ENCODE results near the gene FBXL7.

Gene FBXL7

DNA sequence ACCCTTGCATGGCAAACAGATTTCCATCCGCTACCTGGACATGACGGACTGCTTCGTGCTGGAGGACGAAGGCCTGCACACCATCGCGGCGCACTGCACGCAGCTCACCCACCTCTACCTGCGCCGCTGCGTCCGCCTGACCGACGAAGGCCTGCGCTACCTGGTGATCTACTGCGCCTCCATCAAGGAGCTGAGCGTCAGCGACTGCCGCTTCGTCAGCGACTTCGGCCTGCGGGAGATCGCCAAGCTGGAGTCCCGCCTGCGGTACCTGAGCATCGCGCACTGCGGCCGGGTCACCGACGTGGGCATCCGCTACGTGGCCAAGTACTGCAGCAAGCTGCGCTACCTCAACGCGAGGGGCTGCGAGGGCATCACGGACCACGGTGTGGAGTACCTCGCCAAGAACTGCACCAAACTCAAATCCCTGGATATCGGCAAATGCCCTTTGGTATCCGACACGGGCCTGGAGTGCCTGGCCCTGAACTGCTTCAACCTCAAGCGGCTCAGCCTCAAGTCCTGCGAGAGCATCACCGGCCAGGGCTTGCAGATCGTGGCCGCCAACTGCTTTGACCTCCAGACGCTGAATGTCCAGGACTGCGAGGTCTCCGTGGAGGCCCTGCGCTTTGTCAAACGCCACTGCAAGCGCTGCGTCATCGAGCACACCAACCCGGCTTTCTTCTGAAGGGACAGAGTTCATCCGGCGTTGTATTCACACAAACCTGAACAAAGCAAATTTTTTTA lies 436.7 kb downstream of the FBXL7 start:
- Histone ChIP-seq H3K4me2 (ENCODE audit: low read length) (no peak overlapping the region), H3K27me3 (ENCODE audit: insufficient read depth, low read length) (no peaks in the 10 kb centered on the region), H3K4me3 (ENCODE audit: low read depth, low read length, poor library complexity, severe bottlenecking) (no peak overlapping the region), H3F3A (ENCODE audit: insufficient read depth, low read length) (no peaks in the 10 kb centered on the region), H3K9me3 (ENCODE audit: low read length) (no peaks in the 10 kb centered on the region), H3K9me2 (ENCODE audit: low read depth, low read length) (no peaks in the 10 kb centered on the region), H3K36me3 (ENCODE audit: insufficient read depth, low read length) (no peaks in the 10 kb centered on the region), H4K20me1 (ENCODE audit: insufficient read depth, low read length) (no peaks in the 10 kb centered on the region), H2AFZ (ENCODE audit: low read length) (no peak overlapping the region), H3K27ac (ENCODE audit: low read depth, low read length, poor library complexity, severe bottlenecking) (no peak overlapping the region), H3K9ac (ENCODE audit: low read length) (no peak overlapping the region), H3K79me2 (ENCODE audit: insufficient read depth, low read length) (no peaks in the 10 kb centered on the region), H3K4me1 (ENCODE audit: insufficient read depth, low read length, severe bottlenecking) (no peaks in the 10 kb centered on the region)
- TF ChIP-seq, protein P1, sequence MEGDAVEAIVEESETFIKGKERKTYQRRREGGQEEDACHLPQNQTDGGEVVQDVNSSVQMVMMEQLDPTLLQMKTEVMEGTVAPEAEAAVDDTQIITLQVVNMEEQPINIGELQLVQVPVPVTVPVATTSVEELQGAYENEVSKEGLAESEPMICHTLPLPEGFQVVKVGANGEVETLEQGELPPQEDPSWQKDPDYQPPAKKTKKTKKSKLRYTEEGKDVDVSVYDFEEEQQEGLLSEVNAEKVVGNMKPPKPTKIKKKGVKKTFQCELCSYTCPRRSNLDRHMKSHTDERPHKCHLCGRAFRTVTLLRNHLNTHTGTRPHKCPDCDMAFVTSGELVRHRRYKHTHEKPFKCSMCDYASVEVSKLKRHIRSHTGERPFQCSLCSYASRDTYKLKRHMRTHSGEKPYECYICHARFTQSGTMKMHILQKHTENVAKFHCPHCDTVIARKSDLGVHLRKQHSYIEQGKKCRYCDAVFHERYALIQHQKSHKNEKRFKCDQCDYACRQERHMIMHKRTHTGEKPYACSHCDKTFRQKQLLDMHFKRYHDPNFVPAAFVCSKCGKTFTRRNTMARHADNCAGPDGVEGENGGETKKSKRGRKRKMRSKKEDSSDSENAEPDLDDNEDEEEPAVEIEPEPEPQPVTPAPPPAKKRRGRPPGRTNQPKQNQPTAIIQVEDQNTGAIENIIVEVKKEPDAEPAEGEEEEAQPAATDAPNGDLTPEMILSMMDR (IDR thresholded peaks at IDR 0.05; ENCODE audit: low read length): no peak
- TF ChIP-seq EZH2 (IDR thresholded peaks at IDR 0.05; ENCODE audit: borderline replicate concordance, low read length): no peak

DNA sequence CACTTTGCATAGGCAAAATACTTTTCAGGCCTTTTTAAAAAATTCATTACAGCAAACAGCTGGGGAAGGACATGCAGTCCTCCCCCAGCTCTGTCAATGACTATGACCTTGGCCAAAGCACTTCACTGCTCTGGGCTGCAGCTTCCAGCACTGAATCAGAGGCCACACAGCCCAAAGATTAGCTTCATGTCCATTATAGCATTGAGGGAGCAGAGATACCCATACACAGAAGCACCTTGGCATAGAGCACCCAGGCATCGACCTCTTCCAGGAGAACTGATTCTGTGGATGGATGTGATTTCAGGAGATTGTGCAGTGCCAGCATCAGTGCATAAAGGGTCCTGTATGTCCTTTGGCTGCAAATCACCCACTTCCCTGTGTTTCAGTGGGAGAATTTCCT lies 437.7 kb downstream of the FBXL7 start:
- no peak overlapping the region for H3K27ac ChIP-seq (ENCODE audit: low read depth, low read length, poor library complexity, severe bottlenecking)

DNA sequence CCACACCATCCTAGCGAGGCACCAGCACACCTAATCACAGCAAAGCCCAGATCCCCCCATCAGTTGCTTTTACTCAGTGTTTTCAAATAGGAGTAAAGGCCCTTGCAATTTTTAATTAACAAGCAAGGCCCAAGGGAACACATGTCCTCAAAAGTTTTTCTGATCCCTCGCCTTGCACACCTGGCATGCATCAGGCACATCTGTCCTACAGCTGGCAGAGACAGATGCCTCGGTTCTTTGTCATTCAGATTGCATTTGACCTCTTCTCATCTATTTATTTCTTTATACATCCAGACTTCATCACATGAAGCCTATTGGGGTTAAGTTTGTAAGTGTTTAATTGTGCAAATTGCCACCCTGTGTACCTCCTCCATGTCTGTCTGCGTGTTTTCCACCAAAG lies 438.2 kb downstream of the FBXL7 start:
- no peaks in the 10 kb centered on the region for H3K36me3 ChIP-seq (ENCODE audit: insufficient read depth, low read length)
- no peaks in the 10 kb centered on the region for H3K9me3 ChIP-seq (ENCODE audit: low read length)
- no peaks in the 10 kb centered on the region for H3F3A ChIP-seq (ENCODE audit: insufficient read depth, low read length)
- H3K27ac ChIP-seq (ENCODE audit: low read depth, low read length, poor library complexity, severe bottlenecking): no peak overlapping the region
- no peaks in the 10 kb centered on the region for H3K27me3 ChIP-seq (ENCODE audit: insufficient read depth, low read length)
- H3K4me3 ChIP-seq (ENCODE audit: low read depth, low read length, poor library complexity, severe bottlenecking): no peak overlapping the region
- H3K79me2 ChIP-seq (ENCODE audit: insufficient read depth, low read length): no peaks in the 10 kb centered on the region
- TF ChIP-seq EZH2 (IDR thresholded peaks at IDR 0.05; ENCODE audit: borderline replicate concordance, low read length): no peak
- TF ChIP-seq, protein P1 (IDR thresholded peaks at IDR 0.05; ENCODE audit: low read length): no peak
- no peak overlapping the region for H2AFZ ChIP-seq (ENCODE audit: low read length)
- no peaks in the 10 kb centered on the region for H3K4me1 ChIP-seq (ENCODE audit: insufficient read depth, low read length, severe bottlenecking)
- no peak overlapping the region for H3K9ac ChIP-seq (ENCODE audit: low read length)
- no peaks in the 10 kb centered on the region for H3K9me2 ChIP-seq (ENCODE audit: low read depth, low read length)
- H3K4me2 ChIP-seq (ENCODE audit: low read length): no peak overlapping the region
- H4K20me1 ChIP-seq (ENCODE audit: insufficient read depth, low read length): no peaks in the 10 kb centered on the region

More for the DNA sequence above, 437.7 kb downstream of the FBXL7 start:
- Histone ChIP-seq H2AFZ (ENCODE audit: low read length) (no peak overlapping the region), H3K79me2 (ENCODE audit: insufficient read depth, low read length) (no peaks in the 10 kb centered on the region), H3K27me3 (ENCODE audit: insufficient read depth, low read length) (no peaks in the 10 kb centered on the region), H3K4me1 (ENCODE audit: insufficient read depth, low read length, severe bottlenecking) (no peaks in the 10 kb centered on the region), H3K9me2 (ENCODE audit: low read depth, low read length) (no peaks in the 10 kb centered on the region), H3K4me2 (ENCODE audit: low read length) (no peak overlapping the region), H3K9me3 (ENCODE audit: low read length) (no peaks in the 10 kb centered on the region), H4K20me1 (ENCODE audit: insufficient read depth, low read length) (no peaks in the 10 kb centered on the region), H3F3A (ENCODE audit: insufficient read depth, low read length) (no peaks in the 10 kb centered on the region), H3K36me3 (ENCODE audit: insufficient read depth, low read length) (no peaks in the 10 kb centered on the region), H3K4me3 (ENCODE audit: low read depth, low read length, poor library complexity, severe bottlenecking) (no peak overlapping the region), H3K9ac (ENCODE audit: low read length) (no peak overlapping the region)
- TF ChIP-seq, protein P1 (IDR thresholded peaks at IDR 0.05; ENCODE audit: low read length): no peak
- TF ChIP-seq EZH2 (IDR thresholded peaks at IDR 0.05; ENCODE audit: borderline replicate concordance, low read length): no peak
